ENCODE data around the gene UTP18. TPM values are rescaled to one million over a fixed set of nuclear protein-coding genes. Genes with fewer than 3 reads are reported as not detected.

The UTP18 gene
- total and polyA plus RNA-seq, 2 of the 13 experiments (the other 11 are each of a cell fraction or from before 2014, with no cell fraction given), result 35.2 to 104 TPM

GRCh38 chr17:51217946-51218345 is 42.4 kb upstream of the UTP18 start:
- Histone ChIP-seq H3K4me3 (replicated peaks in 1 of 3; ENCODE audit: insufficient read depth in 1 of 3, low read depth in 2 of 3, low read length in 3 of 3) (no peak overlapping the region), H3K4me1 (ENCODE audit: insufficient read depth, low read length) (no peaks in the 10 kb centered on the region), H2AFZ (ENCODE audit: low read length) (no peak overlapping the region), H3K9me3 (ENCODE audit: low read length) (no peaks in the 10 kb centered on the region), H3K9ac (ENCODE audit: insufficient read depth, low read depth, low read length) (no peak overlapping the region), H3K27ac (ENCODE audit: extremely low read length, insufficient read depth, low read length) (no peak overlapping the region), H4K20me1 (ENCODE audit: insufficient read depth, low read length) (no peaks in the 10 kb centered on the region), H3K4me2 (ENCODE audit: low read depth, low read length) (no peak overlapping the region), H3K79me2 (ENCODE audit: insufficient read depth, low read length) (no peaks in the 10 kb centered on the region), H3K36me3 (replicated peaks in 1 of 2; ENCODE audit: control insufficient read depth in 1 of 2, insufficient read depth in 2 of 2, low read length in 2 of 2) (peaks cover 20 to 87% of the 10 kb centered on the region in 2 experiments), H3K27me3 (ENCODE audit: control insufficient read depth in 1 of 2, insufficient read depth in 2 of 2, low read length in 2 of 2) (no peaks in the 10 kb centered on the region)
- FAIRE-seq (no peak), DNase-seq (ENCODE audit: low spot score) (no peak), ATAC-seq (no peak)
- in situ Hi-C loops (cut with HindIII; ENCODE audit: extremely low pct_ligation_motif_present, low pct_unique_long_range_greater_than_20kb) (no loop called here), intact Hi-C loops (cut with micrococcal nuclease; ENCODE audit: unreplicated experiment) (no loop called here)
- WGBS (ENCODE audit: low lambda C conversion rate), result 94% methylated on average over 1 of the region's 1 CpG
- CTCF ChIA-PET (ENCODE audit: low intra/inter-chr PET ratio, low total read pairs), result no interaction called here
- no TSS peak for BruUV-seq (replicated peaks)
- TF ChIP-seq ZNF225 (CRISPR knock-in tag; IDR thresholded peaks at IDR 0.05), result no peak
- TF ChIP-seq HOXD1 (CRISPR knock-in tag; IDR thresholded peaks at IDR 0.05), result no peak
- no peak for TF ChIP-seq GPN1 (CRISPR knock-in tag; IDR thresholded peaks at IDR 0.05; ENCODE audit: borderline replicate concordance)
- no peak for TF ChIP-seq KDM1A (CRISPR knock-in tag; IDR thresholded peaks at IDR 0.05)
- TF ChIP-seq SRSF1 (optimal IDR thresholded peaks at IDR 0.05; ENCODE audit: low read depth, low read length), result no peak
- TF ChIP-seq NFE2L2 (IDR thresholded peaks at IDR 0.05; ENCODE audit: low read length), result no peak
- TF ChIP-seq BCL6 (CRISPR knock-in tag; IDR thresholded peaks at IDR 0.05), result no peak
- no peak for TF ChIP-seq ZNF607 (CRISPR knock-in tag; IDR thresholded peaks at IDR 0.05; ENCODE audit: borderline replicate concordance)
- TF ChIP-seq POGK (CRISPR knock-in tag; conservative IDR thresholded peaks at IDR 0.05), result no peak
- no peak for TF ChIP-seq DDIT3 (CRISPR knock-in tag; IDR thresholded peaks at IDR 0.05)
- TF ChIP-seq ZNF660 (CRISPR knock-in tag; IDR thresholded peaks at IDR 0.05; ENCODE audit: borderline replicate concordance, low read depth), result no peak
- TF ChIP-seq ZNF713 (CRISPR knock-in tag; IDR thresholded peaks at IDR 0.05), result no peak
- no peak for TF ChIP-seq MIER2 (CRISPR knock-in tag; IDR thresholded peaks at IDR 0.05)
- POLR2A ChIA-PET, result no interaction called here

Measured in HepG2 (cell line).